GM20000 (cell line): Measurements from ENCODE around the gene PLPP6.

Source experiments
- DNase-seq: peaks from one replicate; pipeline ENCODE4 v3.0.0; 2012; ENCODE audit warnings: low spot score
- TF ChIP-seq, protein P1 (sequence below): IDR thresholded peaks from 2 replicates; pipeline ENCODE4 v1.5.1; 2012; ENCODE audit warnings: mild to moderate bottlenecking, control low read depth; ENCODE audit errors: extremely low read depth, missing control alignments

Gene PLPP6

DNA sequence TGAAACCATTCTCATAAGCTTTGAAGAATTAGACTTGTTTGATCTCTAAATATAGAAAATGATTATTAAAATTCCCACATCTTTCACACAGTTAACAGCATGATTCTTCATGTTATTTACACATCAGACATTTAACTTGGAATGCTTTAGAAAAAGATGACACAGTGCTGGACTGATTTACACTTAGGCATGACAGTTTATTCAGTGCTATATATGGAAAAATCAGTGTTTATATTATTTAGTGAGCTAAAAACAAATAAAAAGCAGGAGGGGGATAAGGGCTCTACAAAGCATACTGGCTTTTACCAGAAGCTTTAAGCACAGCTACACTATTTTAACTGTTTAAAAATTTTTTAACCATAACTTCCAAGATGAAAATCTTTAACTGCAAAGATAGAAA lies 47.3 kb downstream of the PLPP6 start:
- TF ChIP-seq, protein P1, sequence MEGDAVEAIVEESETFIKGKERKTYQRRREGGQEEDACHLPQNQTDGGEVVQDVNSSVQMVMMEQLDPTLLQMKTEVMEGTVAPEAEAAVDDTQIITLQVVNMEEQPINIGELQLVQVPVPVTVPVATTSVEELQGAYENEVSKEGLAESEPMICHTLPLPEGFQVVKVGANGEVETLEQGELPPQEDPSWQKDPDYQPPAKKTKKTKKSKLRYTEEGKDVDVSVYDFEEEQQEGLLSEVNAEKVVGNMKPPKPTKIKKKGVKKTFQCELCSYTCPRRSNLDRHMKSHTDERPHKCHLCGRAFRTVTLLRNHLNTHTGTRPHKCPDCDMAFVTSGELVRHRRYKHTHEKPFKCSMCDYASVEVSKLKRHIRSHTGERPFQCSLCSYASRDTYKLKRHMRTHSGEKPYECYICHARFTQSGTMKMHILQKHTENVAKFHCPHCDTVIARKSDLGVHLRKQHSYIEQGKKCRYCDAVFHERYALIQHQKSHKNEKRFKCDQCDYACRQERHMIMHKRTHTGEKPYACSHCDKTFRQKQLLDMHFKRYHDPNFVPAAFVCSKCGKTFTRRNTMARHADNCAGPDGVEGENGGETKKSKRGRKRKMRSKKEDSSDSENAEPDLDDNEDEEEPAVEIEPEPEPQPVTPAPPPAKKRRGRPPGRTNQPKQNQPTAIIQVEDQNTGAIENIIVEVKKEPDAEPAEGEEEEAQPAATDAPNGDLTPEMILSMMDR: no peak

DNA sequence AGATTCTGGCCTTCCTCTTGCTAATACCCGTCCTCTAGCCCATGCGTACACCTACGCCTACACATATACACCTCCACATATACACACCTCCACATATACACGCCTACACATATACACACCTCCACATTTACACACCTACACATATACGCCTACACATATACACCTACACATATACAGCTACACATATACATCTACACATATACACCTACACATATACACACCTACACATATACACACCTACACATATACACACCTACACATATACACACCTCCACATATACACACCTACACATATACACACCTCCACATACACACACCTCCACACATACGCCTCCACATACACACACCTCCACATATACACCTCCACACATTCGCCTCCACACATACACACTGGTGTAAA lies 51.8 kb downstream of the PLPP6 start:
- peak; percentile 10 for DNase-seq
- TF ChIP-seq, protein P1: no peak

More for the DNA sequence above, 47.3 kb downstream of the PLPP6 start:
- DNase-seq: no peak

DNA sequence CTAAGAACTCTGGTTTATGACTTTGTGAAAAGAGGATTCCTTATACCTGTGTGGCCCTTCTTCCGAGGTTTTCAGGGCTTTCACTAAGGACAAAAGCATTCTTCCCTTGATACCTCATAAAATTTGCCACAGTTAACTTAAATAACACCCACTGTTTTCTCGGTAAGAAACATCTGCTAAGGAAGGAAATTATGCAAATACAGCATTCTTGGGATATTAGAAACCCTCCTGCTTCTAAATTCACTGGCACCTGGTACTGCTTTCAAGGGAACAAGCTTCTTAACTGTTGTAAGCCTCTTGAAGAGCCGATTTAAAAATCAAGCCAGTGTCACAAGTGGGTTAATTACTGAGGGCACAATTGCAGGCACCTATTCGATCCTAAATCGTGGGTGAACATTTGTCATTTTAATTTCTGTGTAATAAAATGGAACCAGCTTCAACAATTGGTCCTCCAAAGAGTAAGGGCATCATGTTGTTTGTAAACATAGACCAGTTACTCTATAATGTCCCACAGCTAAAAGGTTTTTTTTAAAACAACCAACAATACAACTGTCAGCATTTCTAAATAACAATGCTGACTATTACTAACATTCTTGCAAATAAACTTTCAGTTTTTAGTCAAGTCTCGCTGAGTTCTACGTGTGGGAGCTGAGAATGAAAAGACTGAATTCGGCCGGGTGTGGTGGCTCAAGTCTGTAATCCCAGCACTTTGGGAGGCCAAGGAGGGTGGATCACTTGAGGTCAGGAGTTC lies 52.3 kb downstream of the PLPP6 start:
- no peak for DNase-seq
- TF ChIP-seq, protein P1: no peak
